ENCODE data around the gene MBNL2. TPM values are rescaled to one million over a fixed set of nuclear protein-coding genes. Genes with fewer than 3 reads are reported as not detected.
A peak's percentile ranks its signal among the peaks of the same experiment; 100 is the strongest.

MBNL2 gene
- total and polyA plus RNA-seq, 2 of the 13 experiments (the other 11 are each of a cell fraction or from before 2014, with no cell fraction given): 30.8 to 59.0 TPM

- H3K4me3 ChIP-seq (replicated peaks in 1 of 3; ENCODE audit: insufficient read depth in 1 of 3, low read depth in 2 of 3, low read length in 3 of 3): peak overlapping the region in 2 of 3 experiments; percentile 32 to 45; a peak in 3 of 6 replicates
- POLR2A ChIA-PET: interaction anchor here (0.8 to 2.9 kb wide), 2 partner anchors 14 to 21 kb away, joined by 3 to 15 read pairs; partner anchors contain the start of gene MBNL2
- H2AFZ ChIP-seq (ENCODE audit: low read length): no peak overlapping the region
- in situ Hi-C loops (cut with HindIII; ENCODE audit: extremely low pct_ligation_motif_present, low pct_unique_long_range_greater_than_20kb): no loop called here
- BruUV-seq (replicated peaks): no TSS peak
- 1% methylated on average over 8 of the region's 8 CpGs for WGBS (ENCODE audit: low lambda C conversion rate)
- peaks cover 83% of the 10 kb centered on the region for H4K20me1 ChIP-seq (ENCODE audit: insufficient read depth, low read length)
- intact Hi-C loops (cut with micrococcal nuclease; ENCODE audit: unreplicated experiment): loop anchor here (1.0 kb wide), 1 partner anchor 31 kb away; no protein-coding TSS in a partner anchor
- peak overlapping the region; percentile 65 for H3K9ac ChIP-seq (ENCODE audit: insufficient read depth, low read depth, low read length)
- CTCF ChIA-PET (ENCODE audit: low intra/inter-chr PET ratio, low total read pairs): no interaction called here
- H3K4me1 ChIP-seq (ENCODE audit: insufficient read depth, low read length): peaks cover 97% of the 10 kb centered on the region
- H3K27me3 ChIP-seq (ENCODE audit: control insufficient read depth in 1 of 2, insufficient read depth in 2 of 2, low read length in 2 of 2): no peaks in the 10 kb centered on the region
- H3K79me2 ChIP-seq (ENCODE audit: insufficient read depth, low read length): peaks cover 100% of the 10 kb centered on the region
- H3K36me3 ChIP-seq (replicated peaks in 1 of 2; ENCODE audit: control insufficient read depth in 1 of 2, insufficient read depth in 2 of 2, low read length in 2 of 2): peaks cover 0 to 23% of the 10 kb centered on the region in 2 experiments; a peak in 4 of 5 replicates
- peak; percentile 77 for ATAC-seq
- H3K4me2 ChIP-seq (ENCODE audit: low read depth, low read length): peak overlapping the region; percentile 75
- peak; percentile 39 for FAIRE-seq
- peak; percentile 92 for DNase-seq (ENCODE audit: low spot score)
- no peaks in the 10 kb centered on the region for H3K9me3 ChIP-seq (ENCODE audit: low read length)
- peak overlapping the region; percentile 79 for H3K27ac ChIP-seq (ENCODE audit: extremely low read length, insufficient read depth, low read length)
- TF ChIP-seq ZNF407 (CRISPR knock-in tag; IDR thresholded peaks at IDR 0.05; ENCODE audit: not compliant biosample characterization) (no peak), ZNF276 (CRISPR knock-in tag; IDR thresholded peaks at IDR 0.05; ENCODE audit: low read depth) (no peak), BATF2 (CRISPR knock-in tag; IDR thresholded peaks at IDR 0.05) (no peak), ZNF329 (CRISPR knock-in tag; IDR thresholded peaks at IDR 0.05; ENCODE audit: low read depth) (no peak), ZNF878 (CRISPR knock-in tag; IDR thresholded peaks at IDR 0.05) (peak; percentile 41; the same call in 1 of the 2 replicates), PAXIP1 (CRISPR knock-in tag; conservative IDR thresholded peaks at IDR 0.05) (peak; percentile 61; the same call in 1 of the 2 replicates)
Measured at GRCh38 chr13:97243915-97244781, 22.0 kb downstream of the MBNL2 start.
